GM12878 (cell line): ENCODE data around the gene SEC24D. TPM values are rescaled to one million over a fixed set of nuclear protein-coding genes. Genes with fewer than 3 reads are reported as not detected.

Source experiments
- ATAC-seq: fragments of 200-7000 bp; cut with Tn5 transposase; 3 replicates; pipeline ENCODE4 v1.9.1; 2020; ENCODE audit warnings: mild to moderate bottlenecking, moderate library complexity
- BruUV-seq: library from RNA; stranded (reverse); fragments of 400-500 nt; replicated peaks from 2 replicates; lab custom pipeline; 2021; lab: Mats Ljungman, UMichigan
- CTCF ChIA-PET: fragments of 300-600 bp; sonication (Branson Sonifier 250); formaldehyde crosslinking; extraction: SDS; loops from one replicate; lab custom pipeline; 2021; ENCODE audit warnings: inconsistent platforms; lab: Yijun Ruan, JAX
- POLR2A ChIA-PET: fragments of 350-600 bp; formaldehyde crosslinking; extraction: SDS; loops from one replicate; lab custom pipeline; 2021; ENCODE audit warnings: inconsistent platforms; lab: Charles Lee
- RAD21 ChIA-PET: fragments of 300-600 bp; sonication (Branson Sonifier 250); formaldehyde crosslinking; loops from one replicate; lab custom pipeline; 2023; ENCODE audit warnings: antibody characterized with exemption; ENCODE audit not compliant: unreplicated experiment; lab: Charles Lee
- SMC1A ChIA-PET: fragments of 300-600 bp; sonication (Branson Sonifier 250); formaldehyde crosslinking; loops from one replicate; lab custom pipeline; 2023; ENCODE audit not compliant: unreplicated experiment, uncharacterized antibody; lab: Charles Lee
- DNase-seq: peaks from one replicate; pipeline ENCODE4 v3.0.0-alpha.2; 2011; ENCODE audit warnings: low read depth, low spot score
- FAIRE-seq: peaks from 3 replicates; lab custom pipeline; 2011; peaks lifted over from hg19 to GRCh38; lab: Jason Lieb, UNC
- H2AFZ ChIP-seq: 2 replicates; pipeline ENCODE4 v1.6.0; 2011; ENCODE audit warnings: low read depth, low read length, control low read depth; ENCODE audit not compliant: control insufficient read depth
- H3K27ac ChIP-seq: 2 replicates; pipeline ENCODE4 v1.5.1; 2011; ENCODE audit warnings: control low read depth; ENCODE audit not compliant: control insufficient read depth, insufficient read depth
- H3K27me3 ChIP-seq, 2 experiments: replicated peaks in 1 of 2; 2 replicates each; pipeline versions ENCODE4 v1.6.0 to v1.6.1; 2011; ENCODE audit warnings: low read length in 1 of 2; ENCODE audit not compliant: control insufficient read depth in 2 of 2, insufficient read depth in 2 of 2
- H3K36me3 ChIP-seq, 2 experiments: 2 replicates each; pipeline ENCODE4 v1.5.1; 2011; ENCODE audit warnings: low read length in 1 of 2; ENCODE audit not compliant: control insufficient read depth in 2 of 2, insufficient read depth in 2 of 2
- H3K4me1 ChIP-seq: 2 replicates; pipeline ENCODE4 v1.6.1; 2011; ENCODE audit warnings: mild to moderate bottlenecking, low read length, moderate library complexity, mixed read lengths; ENCODE audit not compliant: control insufficient read depth, insufficient read depth
- H3K4me2 ChIP-seq: 2 replicates; pipeline ENCODE4 v1.6.0; 2011; ENCODE audit warnings: control low read depth; ENCODE audit not compliant: control insufficient read depth, insufficient read depth
- H3K4me3 ChIP-seq: fragments of 200-600 bp; sonication (generic); 2 replicates; pipeline ENCODE4 v1.5.1; 2016
- H3K79me2 ChIP-seq: 2 replicates; pipeline ENCODE4 v1.6.0; 2011; ENCODE audit warnings: low read length; ENCODE audit not compliant: control insufficient read depth, insufficient read depth
- H3K9ac ChIP-seq: 2 replicates; pipeline ENCODE4 v1.8.0; 2011; ENCODE audit warnings: low read length, control low read depth, mixed read lengths; ENCODE audit not compliant: control insufficient read depth, insufficient read depth
- H3K9me3 ChIP-seq: replicated peaks from 3 replicates; pipeline ENCODE4 v1.5.1; 2011; ENCODE audit warnings: mild to moderate bottlenecking, low read length; ENCODE audit not compliant: control insufficient read depth, insufficient read depth
- H4K20me1 ChIP-seq: 2 replicates; pipeline ENCODE4 v1.6.0; 2011; ENCODE audit not compliant: control insufficient read depth, insufficient read depth
- ATF3 ChIP-seq: IDR thresholded peaks from 2 replicates; pipeline ENCODE4 v1.6.1; 2011; ENCODE audit warnings: low read depth, mild to moderate bottlenecking, low read length, moderate library complexity, borderline replicate concordance; ENCODE audit errors: extremely low read depth
- BACH1 ChIP-seq: fragments of 450-650 bp; IDR thresholded peaks from 2 replicates; pipeline ENCODE4 v1.6.1; 2017; ENCODE audit warnings: mild to moderate bottlenecking, borderline replicate concordance
- CBX5 ChIP-seq: sonication (generic); IDR thresholded peaks from 2 replicates; pipeline ENCODE4 v1.6.1; 2016; ENCODE audit warnings: low read depth, moderate library complexity, mild to moderate bottlenecking, inconsistent platforms
- CHD1 ChIP-seq: IDR thresholded peaks from 2 replicates; pipeline ENCODE4 v1.6.1; 2012; ENCODE audit warnings: low read depth, low read length, improper control_type of control experiment
- FOS ChIP-seq: IDR thresholded peaks from 3 replicates; pipeline ENCODE4 v1.6.1; 2011; ENCODE audit warnings: borderline replicate concordance; ENCODE audit not compliant: insufficient read length; ENCODE audit errors: extremely low read depth
- HDGF ChIP-seq: fragments of 450-650 bp; IDR thresholded peaks from 2 replicates; pipeline ENCODE4 v1.6.1; 2016; ENCODE audit warnings: antibody characterized with exemption
- IRF5 ChIP-seq: fragments of 450-650 bp; IDR thresholded peaks from 2 replicates; pipeline ENCODE4 v1.6.1; 2017; ENCODE audit warnings: borderline replicate concordance
- MAX ChIP-seq: IDR thresholded peaks from 2 replicates; pipeline ENCODE4 v1.6.1; 2012; ENCODE audit warnings: low read depth, low read length, improper control_type of control experiment
- RB1 ChIP-seq: fragments of 450-650 bp; formaldehyde crosslinking; IDR thresholded peaks from 2 replicates; pipeline ENCODE4 v1.6.1; 2017; ENCODE audit warnings: mild to moderate bottlenecking, borderline replicate concordance
- RBBP5 ChIP-seq: fragments of 200-600 bp; sonication (generic); conservative IDR thresholded peaks from 2 replicates; pipeline ENCODE4 v1.6.1; 2016
- RUNX3 ChIP-seq: IDR thresholded peaks from 2 replicates; pipeline ENCODE4 v1.6.1; 2012; ENCODE audit warnings: low read length, inconsistent platforms
- SMAD1 ChIP-seq: fragments of 450-650 bp; IDR thresholded peaks from 2 replicates; pipeline ENCODE4 v1.6.1; 2018; ENCODE audit warnings: mild to moderate bottlenecking, low read depth; ENCODE audit not compliant: partially characterized antibody
- SP1 ChIP-seq: IDR thresholded peaks from one replicate; pipeline ENCODE4 v1.6.1; 2011; ENCODE audit warnings: low read depth, low read length
- SRF ChIP-seq, 2 experiments: IDR thresholded peaks; 2 replicates each; pipeline ENCODE4 v1.6.1; 2011; ENCODE audit warnings: low read depth in 2 of 2, low read length in 2 of 2, mild to moderate bottlenecking in 1 of 2, moderate library complexity in 1 of 2
- STAT3 ChIP-seq: IDR thresholded peaks from 2 replicates; pipeline ENCODE4 v1.6.1; 2011; ENCODE audit warnings: low read depth, low read length, improper control_type of control experiment
- TAF1 ChIP-seq: IDR thresholded peaks from 2 replicates; pipeline ENCODE4 v1.6.1; 2011; ENCODE audit warnings: mild to moderate bottlenecking, low read depth, low read length, borderline replicate concordance
- ZBTB33 ChIP-seq: fragments of 450-650 bp; IDR thresholded peaks from 2 replicates; pipeline ENCODE4 v1.6.1; 2017; ENCODE audit warnings: mild to moderate bottlenecking
- WGBS: methylation state at CpG from one replicate; pipeline ENCODE4 v1.1.6; 2016; ENCODE audit warnings: low lambda C conversion rate; ENCODE audit not compliant: insufficient replicate concordance, insufficient coverage; ENCODE audit errors: missing lambda C conversion rate; 5-methylcytosine and 5-hydroxymethylcytosine counted together
- in situ Hi-C: fragments of 300-500 bp; cut with MboI; formaldehyde crosslinking; loops from 9 replicates; pipeline ENCODE4 v1.14.3; 2018; ENCODE audit warnings: mixed read lengths
- intact Hi-C: fragments of 100-400 bp; cut with micrococcal nuclease; formaldehyde crosslinking; loops from one replicate; pipeline ENCODE4 v1.14.2; 2022; ENCODE audit not compliant: unreplicated experiment
- polyA plus RNA-seq, 11 experiments: library from polyadenylated mRNA; depleted of rRNA in 4 of 11; unstranded in 6 of 11; stranded (reverse) in 5 of 11; fragments of >200 nt; fragmentation: Nextera tagmentation in 4 of 11; fragmentation: Illumina TruSeq in 1 of 11; extraction: Ambion mirVana in 4 of 11; extraction: Trizol in 1 of 11; gene quantifications; 1 replicate in 1 of 11; 2 replicates in 10 of 11; pipeline versions ENCODE4 v1.2.1 to v1.2.3, GENCODE V29; 2011 to 2016; ENCODE audit warnings: inconsistent platforms in 2 of 11, missing spikeins in 2 of 11, low read depth in 1 of 11
- total RNA-seq, 4 experiments: library from RNA; depleted of rRNA in 3 of 4; stranded (reverse); fragments of >200 nt in 3 of 4; fragmentation: Illumina TruSeq in 1 of 4; extraction: Trizol in 1 of 4; gene quantifications; 2 replicates each; pipeline versions ENCODE4 v1.2.1 to v1.2.3, GENCODE V29; 2013 to 2021

The SEC24D gene
- total and polyA plus RNA-seq, 10 of the 15 experiments (the other 5 are each of a cell fraction or from before 2014, with no cell fraction given): 12.8 to 61.9 (median 25.6) TPM

- DNase-seq (no peak), FAIRE-seq (no peak), ATAC-seq (no peak)
- intact Hi-C loops: no loop called here
- Histone ChIP-seq H3K79me2 (no peaks in the 10 kb centered on the region), H3K4me3 (no peak overlapping the region), H3K9me3 (no peaks in the 10 kb centered on the region), H3K36me3 (peaks cover 2 to 33% of the 10 kb centered on the region in 2 experiments), H2AFZ (no peak overlapping the region), H4K20me1 (no peaks in the 10 kb centered on the region), H3K4me2 (no peak overlapping the region), H3K27me3 (no peaks in the 10 kb centered on the region), H3K9ac (no peak overlapping the region), H3K4me1 (no peaks in the 10 kb centered on the region), H3K27ac (no peak overlapping the region)
- SMC1A ChIA-PET: interaction anchor here (1.1 kb wide), 1 partner anchor 24 kb away, joined by 3 read pairs; no protein-coding TSS in a partner anchor
- POLR2A ChIA-PET: interaction anchor here (0.6 to 0.7 kb wide), 2 partner anchors 26 to 105 kb away, joined by 3 to 4 read pairs; no protein-coding TSS in a partner anchor
- RAD21 ChIA-PET: interaction anchor here (1.1 kb wide), 1 partner anchor 17 kb away, joined by 4 read pairs; no protein-coding TSS in a partner anchor
- TF ChIP-seq IRF5 (no peak), CHD1 (no peak), HDGF (no peak), SRF (IDR thresholded peaks at IDR 0.05; ENCODE audit: low read depth in 2 of 2, low read length in 2 of 2) (no peak), CBX5 (no peak), TAF1 (no peak), SP1 (no peak), BACH1 (no peak), RBBP5 (no peak), STAT3 (no peak), RUNX3 (no peak), ZBTB33 (no peak), MAX (no peak), ATF3 (no peak), SMAD1 (no peak), FOS (no peak), RB1 (no peak)
- BruUV-seq: no TSS peak
- CTCF ChIA-PET: interaction anchor here (1.5 kb wide), 1 partner anchor 12 kb away, joined by 3 read pairs; no protein-coding TSS in a partner anchor
- 99% methylated on average over 6 of the region's 6 CpGs for WGBS
- in situ Hi-C loops: no loop called here
Observed at GRCh38 chr4:118729287-118730286, 106.3 kb downstream of the SEC24D start.
